ENCODE data around the gene VWA1. TPM values are rescaled to one million over a fixed set of nuclear protein-coding genes. Genes with fewer than 3 reads are reported as not detected.
"Not testable (repeated sequence)": the region's sequence is repeated elsewhere in the genome, so short reads cannot be mapped to it uniquely, and the experiment has no call there.

Gene VWA1
- total RNA-seq, 4 donors from 2014 or later, result 59.8 to 137 (median 96.4) TPM

DNA sequence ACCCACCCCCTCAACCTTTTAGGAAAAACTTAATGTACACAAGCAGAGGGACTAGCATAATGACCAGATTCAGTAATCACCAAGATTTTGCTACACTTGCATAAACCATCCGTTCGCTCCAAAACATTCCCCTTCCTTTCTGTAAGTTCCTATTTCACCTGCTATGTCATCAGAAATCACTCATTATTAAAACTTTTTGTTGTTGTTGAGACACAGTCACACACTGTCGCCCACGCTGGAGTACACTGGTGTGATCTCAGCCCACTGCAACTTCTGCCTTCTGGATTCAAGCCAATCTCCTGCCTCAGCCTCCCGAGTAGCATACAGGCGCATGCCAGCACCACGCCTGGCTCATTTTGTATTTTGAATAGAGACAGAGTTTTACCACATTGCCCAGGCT, 31.8 kb upstream of the VWA1 start:
- Histone ChIP-seq H3K4me3 (no peak overlapping the region), H3K9me3 (no peaks in the 10 kb centered on the region), H3K27me3 (no peaks in the 10 kb centered on the region), H3K36me3 (peaks cover 0 to 55% of the 10 kb centered on the region in 2 donors), H3K27ac (no peak overlapping the region), H3K4me1 (peaks cover 0 to 63% (median 37%) of the 10 kb centered on the region in 3 donors)
- no peak for ATAC-seq
- TF ChIP-seq POLR2A (IDR thresholded peaks at IDR 0.05), result no peak
- TF ChIP-seq, protein P1, sequence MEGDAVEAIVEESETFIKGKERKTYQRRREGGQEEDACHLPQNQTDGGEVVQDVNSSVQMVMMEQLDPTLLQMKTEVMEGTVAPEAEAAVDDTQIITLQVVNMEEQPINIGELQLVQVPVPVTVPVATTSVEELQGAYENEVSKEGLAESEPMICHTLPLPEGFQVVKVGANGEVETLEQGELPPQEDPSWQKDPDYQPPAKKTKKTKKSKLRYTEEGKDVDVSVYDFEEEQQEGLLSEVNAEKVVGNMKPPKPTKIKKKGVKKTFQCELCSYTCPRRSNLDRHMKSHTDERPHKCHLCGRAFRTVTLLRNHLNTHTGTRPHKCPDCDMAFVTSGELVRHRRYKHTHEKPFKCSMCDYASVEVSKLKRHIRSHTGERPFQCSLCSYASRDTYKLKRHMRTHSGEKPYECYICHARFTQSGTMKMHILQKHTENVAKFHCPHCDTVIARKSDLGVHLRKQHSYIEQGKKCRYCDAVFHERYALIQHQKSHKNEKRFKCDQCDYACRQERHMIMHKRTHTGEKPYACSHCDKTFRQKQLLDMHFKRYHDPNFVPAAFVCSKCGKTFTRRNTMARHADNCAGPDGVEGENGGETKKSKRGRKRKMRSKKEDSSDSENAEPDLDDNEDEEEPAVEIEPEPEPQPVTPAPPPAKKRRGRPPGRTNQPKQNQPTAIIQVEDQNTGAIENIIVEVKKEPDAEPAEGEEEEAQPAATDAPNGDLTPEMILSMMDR (IDR thresholded peaks at IDR 0.05), result no peak
- TF ChIP-seq POLR2AphosphoS5 (IDR thresholded peaks at IDR 0.05), result no peak
- no peak for TF ChIP-seq EP300 (IDR thresholded peaks at IDR 0.05)
- WGBS, 2 donors (ENCODE audit: low coverage in 1 of 2), result 57 to 76% methylated on average over 3 to 7 of the region's 7 CpGs

DNA sequence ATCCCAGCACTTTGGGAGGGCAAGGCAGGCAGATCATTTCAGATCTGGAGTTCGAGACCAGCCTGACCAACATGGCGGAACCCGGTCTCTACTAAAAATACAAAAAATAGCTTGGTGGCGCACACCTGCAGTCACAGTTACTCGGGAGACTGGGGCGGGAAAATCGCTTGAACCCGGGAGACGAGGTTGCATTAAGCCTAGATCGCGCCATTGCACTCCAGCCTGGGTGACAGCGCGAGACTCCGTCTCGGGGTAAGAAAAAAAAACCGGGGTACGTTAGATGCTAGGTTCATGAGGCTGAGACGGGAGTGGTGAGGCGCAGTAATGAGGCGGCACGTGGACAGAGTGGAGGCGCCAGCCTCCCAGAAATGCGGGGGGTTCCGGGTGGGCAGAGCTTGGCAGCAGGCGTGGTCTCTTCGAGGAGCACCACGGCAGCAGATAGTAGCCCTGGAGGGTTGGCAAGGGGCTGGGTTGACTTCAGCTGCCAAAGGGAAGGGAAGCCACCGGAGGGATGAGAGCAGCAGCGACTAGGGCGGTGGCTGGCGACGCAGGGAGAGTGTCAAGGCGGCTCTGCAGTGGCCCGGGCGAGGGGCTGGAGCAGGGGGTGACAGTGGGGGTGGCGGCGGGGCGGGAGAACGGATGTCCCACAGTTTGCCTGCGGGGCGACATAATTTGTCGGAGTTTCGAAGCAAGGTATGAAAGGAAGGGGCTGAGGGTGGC, 29.2 kb upstream of the VWA1 start:
- H3K27ac ChIP-seq, result peak overlapping the region; percentile 47 to 91 (median 88)
- peak overlapping the region; percentile 87 to 96 for H3K4me3 ChIP-seq
- no peak for ATAC-seq
- no peaks in the 10 kb centered on the region for H3K9me3 ChIP-seq
- H3K4me1 ChIP-seq, result peaks cover 0 to 58% (median 32%) of the 10 kb centered on the region in 3 donors
- TF ChIP-seq POLR2A (IDR thresholded peaks at IDR 0.05), result no peak
- TF ChIP-seq EP300 (IDR thresholded peaks at IDR 0.05), result no peak
- H3K36me3 ChIP-seq, result peaks cover 0 to 56% of the 10 kb centered on the region in 2 donors
- WGBS, 2 donors (ENCODE audit: low coverage in 1 of 2), result 50 to 55% methylated on average over 20 to 31 of the region's 43 CpGs
- no peaks in the 10 kb centered on the region for H3K27me3 ChIP-seq

DNA sequence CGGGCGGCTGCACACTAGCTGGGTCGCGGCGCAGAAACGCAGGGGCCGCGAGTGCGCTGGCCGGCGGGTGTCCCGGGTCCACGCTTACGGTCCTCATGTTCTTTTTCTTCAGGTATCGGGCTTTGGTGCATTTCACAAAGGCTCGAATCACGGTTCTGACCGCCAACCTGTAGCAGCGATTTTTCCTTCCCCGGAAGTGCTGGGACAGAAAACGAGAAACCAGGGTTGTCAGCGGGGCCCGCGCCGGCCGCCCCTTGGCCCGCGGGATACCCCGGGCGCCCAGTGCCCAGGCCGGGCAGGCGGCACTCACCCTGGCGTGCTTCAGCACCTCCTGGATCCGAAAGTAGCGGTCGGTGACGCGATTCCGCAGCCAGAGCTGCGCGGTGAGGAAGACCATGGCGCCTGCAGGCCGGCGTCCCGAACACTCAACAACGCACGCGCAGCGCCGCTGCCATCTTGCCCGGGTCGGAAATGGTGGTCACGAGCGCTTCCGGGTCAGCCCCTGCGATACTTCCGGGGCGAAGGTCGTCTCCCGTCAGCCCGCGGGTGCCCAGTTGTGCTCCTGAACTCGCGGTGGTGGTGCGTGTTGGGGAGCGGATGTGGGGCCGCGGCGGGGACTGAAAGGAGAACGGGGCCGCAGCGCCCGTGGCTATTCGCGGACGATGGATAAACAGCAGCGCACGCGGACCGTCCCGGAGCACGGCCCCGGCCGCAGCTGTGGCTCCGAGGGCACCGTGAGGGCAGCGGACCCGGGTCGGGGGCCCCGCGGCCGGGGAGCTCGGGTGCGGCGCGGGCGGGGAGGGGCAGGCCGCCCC, 28.5 kb upstream of the VWA1 start, which contains the start of gene MRPL20:
Gene MRPL20, minus strand, starts transcription at position 473 of the 815 bp plus-strand sequence. Its CDS starts 76 bp downstream, at position 397.
- peak; percentile 98 for ATAC-seq
- H3K9me3 ChIP-seq, result no peaks in the 10 kb centered on the region
- 0% methylated on average over 2 to 12 of the region's 98 CpGs for WGBS, 2 donors (ENCODE audit: low coverage in 1 of 2)
- H3K36me3 ChIP-seq, result peaks cover 0 to 48% of the 10 kb centered on the region in 2 donors
- peak within 1 kb of the TSS; percentile 87 to 96 for H3K4me3 ChIP-seq
- H3K27me3 ChIP-seq, result no peaks in the 10 kb centered on the region
- H3K4me1 ChIP-seq, result peaks cover 0 to 51% (median 32%) of the 10 kb centered on the region in 3 donors
- TF ChIP-seq, protein P1 (IDR thresholded peaks at IDR 0.05), result peak in 1 of 4 experiments; percentile 9
- TF ChIP-seq POLR2AphosphoS5 (IDR thresholded peaks at IDR 0.05), result peak; percentile 92
- TF ChIP-seq POLR2A (IDR thresholded peaks at IDR 0.05), result peak; percentile 64 to 76
- no peak for TF ChIP-seq EP300 (IDR thresholded peaks at IDR 0.05)
- H3K27ac ChIP-seq, result peak within 1 kb of the TSS; percentile 73 to 91 (median 88)

DNA sequence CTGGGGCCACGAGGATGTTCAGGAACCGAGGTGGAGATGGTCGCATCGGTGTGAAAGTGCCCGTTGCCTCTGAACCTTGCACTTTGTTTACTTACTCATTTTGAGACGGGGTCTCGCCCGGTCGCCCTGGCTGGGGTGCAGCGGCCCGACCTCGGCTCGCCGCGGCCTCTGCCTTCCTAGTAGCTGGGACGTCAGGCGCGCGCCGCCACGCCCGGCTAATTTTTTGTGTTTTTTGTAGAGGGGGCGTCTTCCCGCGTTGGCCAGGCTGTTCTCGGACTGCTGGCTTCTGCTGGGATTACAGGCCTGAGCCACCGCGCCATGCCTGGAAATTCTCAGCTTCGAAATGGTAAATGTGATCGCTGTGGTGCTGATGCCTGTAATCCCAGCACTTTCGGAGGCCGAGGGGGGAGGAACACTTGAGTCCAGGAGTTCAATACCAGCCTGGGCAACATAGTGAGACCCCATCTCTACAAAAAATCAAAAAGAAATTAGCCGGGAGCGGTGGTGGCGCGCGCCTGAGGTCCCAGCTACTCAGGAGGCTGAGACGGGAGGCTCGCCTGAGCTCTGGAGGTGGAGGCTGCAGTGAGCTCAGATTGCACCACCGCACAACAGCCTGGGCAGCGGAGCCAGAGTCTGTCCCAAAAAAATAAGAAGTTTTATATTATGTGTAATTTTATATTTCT, 27.7 kb upstream of the VWA1 start:
- peaks cover 0 to 44% (median 32%) of the 10 kb centered on the region in 3 donors for H3K4me1 ChIP-seq
- TF ChIP-seq EP300 (IDR thresholded peaks at IDR 0.05), result no peak
- TF ChIP-seq, protein P1 (IDR thresholded peaks at IDR 0.05), result peak in 1 of 4 experiments; percentile 2
- H3K27ac ChIP-seq, result peak overlapping the region; percentile 73 to 91 (median 88)
- H3K36me3 ChIP-seq, result peaks cover 0 to 41% of the 10 kb centered on the region in 2 donors
- no peaks in the 10 kb centered on the region for H3K9me3 ChIP-seq
- H3K4me3 ChIP-seq, result peak overlapping the region; percentile 87 to 96
- no peaks in the 10 kb centered on the region for H3K27me3 ChIP-seq
- ATAC-seq, result peak; percentile 8
- WGBS, 2 donors (ENCODE audit: low coverage in 1 of 2), result 10 to 14% methylated on average over 29 of the region's 41 CpGs

DNA sequence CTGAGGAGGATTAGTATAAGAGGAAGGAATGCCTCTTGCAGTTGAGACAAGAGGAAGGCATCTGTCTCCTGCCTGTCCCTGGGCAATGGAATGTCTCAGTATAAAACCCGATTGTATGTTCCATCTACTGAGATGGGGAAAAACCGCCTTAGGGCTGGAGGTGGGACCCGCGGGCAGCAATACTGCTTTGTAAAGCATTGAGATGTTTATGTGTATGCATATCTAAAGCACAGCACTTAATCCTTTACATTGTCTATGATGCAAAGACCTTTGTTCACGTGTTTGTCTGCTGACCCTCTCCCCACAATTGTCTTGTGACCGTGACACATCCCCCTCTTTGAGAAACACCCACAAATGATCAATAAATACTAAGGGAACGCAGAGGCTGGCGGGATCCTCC, 25.3 kb upstream of the VWA1 start:
- Histone ChIP-seq H3K4me1 (peaks cover 0 to 39% (median 28%) of the 10 kb centered on the region in 3 donors), H3K36me3 (peaks cover 0 to 16% of the 10 kb centered on the region in 2 donors)
- H3K27ac ChIP-seq, H3K27me3 ChIP-seq, ATAC-seq, H3K4me3 ChIP-seq, H3K9me3 ChIP-seq: not testable (repeated sequence)
- 54% methylated on average over 7 to 8 of the region's 8 CpGs for WGBS, 2 donors (ENCODE audit: low coverage in 1 of 2)
